Skin of body (tissue), 2 donors: ENCODE results near the gene OR51E2. TPM values are rescaled to one million over a fixed set of nuclear protein-coding genes. Genes with fewer than 3 reads are reported as not detected.

ENCODE experiments used
- DNase-seq: peaks from one replicate; lab custom pipeline; 2025; lab: John Stamatoyannopoulos, UW
- total RNA-seq: library from RNA; depleted of rRNA; stranded (reverse); fragments of >200 nt; gene quantifications from one replicate; pipeline ENCODE4 v1.2.3, GENCODE V29; 2014

OR51E2 gene
- total RNA-seq, 1 donor from 2014 or later = 0.10 TPM

DNA sequence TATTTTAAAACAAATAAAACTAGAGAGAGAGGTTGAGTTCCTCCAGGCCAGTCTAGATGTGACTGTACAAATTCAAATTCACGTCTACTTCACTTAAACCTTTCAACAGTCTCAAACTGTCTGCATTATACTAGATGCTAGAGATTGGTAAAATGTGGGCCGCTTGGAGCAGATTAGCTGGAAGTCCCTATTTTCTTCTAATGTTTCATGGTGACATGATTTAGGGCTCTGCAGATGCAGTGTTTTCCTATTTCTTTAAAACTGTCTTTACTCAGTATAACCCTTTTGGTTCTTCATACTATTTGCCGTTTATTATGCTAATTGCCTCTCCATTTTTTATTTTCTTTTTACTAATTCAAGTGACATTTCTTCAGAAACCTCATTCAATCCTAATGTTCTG lies 33.5 kb downstream of the OR51E2 start:
- DNase-seq = no peak

DNA sequence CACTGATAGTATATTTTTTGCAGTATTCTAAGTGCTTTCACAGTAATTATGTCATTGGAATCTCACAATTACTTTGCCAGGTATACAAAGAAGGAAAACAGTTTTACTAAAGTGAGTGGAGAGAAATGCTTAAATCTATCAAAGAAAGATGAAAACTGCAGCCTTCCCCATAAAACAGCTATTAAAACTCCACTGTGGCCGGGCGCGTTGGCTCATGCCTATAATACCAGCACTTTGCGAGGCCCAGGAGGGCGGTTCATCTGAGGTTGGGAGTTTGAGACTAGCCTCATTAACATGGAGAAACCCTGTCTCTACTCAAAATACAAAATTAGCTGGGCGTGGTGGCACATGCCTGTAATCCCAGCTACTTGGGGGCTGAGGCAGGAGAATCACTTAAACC lies 34.8 kb downstream of the OR51E2 start:
- DNase-seq = no peak

DNA sequence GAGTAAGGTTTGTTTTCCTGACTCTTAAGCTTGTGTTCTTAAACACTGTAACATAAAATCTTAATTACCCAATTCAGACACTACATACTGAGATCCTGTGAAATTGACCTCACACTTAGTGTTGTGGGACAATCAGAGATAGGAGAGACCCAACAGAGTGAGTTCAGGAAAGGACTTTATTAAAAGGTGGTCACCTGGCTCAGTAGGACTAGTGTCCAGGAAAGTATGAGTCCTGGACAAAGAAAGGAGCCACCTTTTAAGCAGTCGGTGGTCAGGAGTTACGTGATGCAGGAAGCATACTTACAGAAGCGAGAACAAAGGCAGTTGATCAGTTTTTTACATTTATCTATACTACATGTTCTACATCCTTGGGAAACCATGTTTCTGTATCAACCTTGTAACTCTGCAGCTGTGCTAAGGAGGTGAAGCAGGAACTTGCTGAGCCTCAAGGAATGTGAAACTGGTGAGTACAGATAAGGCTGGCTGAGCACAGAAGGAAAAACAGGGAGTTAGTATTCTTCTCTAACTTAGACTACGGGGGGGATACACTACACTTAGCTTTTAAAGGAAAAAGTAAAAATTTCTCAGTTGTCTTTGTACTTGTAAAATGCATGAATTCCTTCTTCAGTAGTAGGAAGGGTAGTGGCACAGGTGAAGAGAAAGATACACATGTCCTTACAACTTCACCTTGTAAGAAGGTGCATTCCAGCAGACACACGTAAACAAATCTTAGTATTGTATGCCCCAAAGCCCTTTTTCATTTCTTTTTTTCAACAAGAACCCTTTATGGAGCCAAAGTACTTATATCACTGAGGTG lies 38.8 kb downstream of the OR51E2 start:
- DNase-seq = no peak

DNA sequence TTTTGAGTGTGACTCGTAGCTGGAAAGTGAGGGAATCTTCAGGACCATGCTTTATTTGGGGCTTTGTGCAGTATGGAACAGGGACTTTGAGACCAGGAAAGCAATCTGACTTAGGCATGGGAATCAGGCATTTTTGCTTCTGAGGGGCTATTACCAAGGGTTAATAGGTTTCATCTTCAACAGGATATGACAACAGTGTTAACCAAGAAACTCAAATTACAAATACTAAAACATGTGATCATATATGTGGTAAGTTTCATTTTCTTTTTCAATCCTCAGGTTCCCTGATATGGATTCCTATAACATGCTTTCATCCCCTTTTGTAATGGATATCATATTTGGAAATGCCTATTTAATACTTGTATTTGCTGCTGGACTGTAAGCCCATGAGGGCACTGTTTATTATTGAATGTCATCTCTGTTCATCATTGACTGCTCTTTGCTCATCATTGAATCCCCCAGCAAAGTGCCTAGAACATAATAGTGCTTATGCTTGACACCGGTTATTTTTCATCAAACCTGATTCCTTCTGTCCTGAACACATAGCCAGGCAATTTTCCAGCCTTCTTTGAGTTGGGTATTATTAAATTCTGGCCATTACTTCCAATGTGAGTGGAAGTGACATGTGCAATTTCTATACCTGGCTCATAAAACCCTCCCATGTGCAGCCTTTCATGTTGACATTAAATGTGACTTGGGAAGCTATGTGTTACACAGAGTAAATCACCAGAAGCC lies 42.9 kb downstream of the OR51E2 start:
- DNase-seq = no peak

DNA sequence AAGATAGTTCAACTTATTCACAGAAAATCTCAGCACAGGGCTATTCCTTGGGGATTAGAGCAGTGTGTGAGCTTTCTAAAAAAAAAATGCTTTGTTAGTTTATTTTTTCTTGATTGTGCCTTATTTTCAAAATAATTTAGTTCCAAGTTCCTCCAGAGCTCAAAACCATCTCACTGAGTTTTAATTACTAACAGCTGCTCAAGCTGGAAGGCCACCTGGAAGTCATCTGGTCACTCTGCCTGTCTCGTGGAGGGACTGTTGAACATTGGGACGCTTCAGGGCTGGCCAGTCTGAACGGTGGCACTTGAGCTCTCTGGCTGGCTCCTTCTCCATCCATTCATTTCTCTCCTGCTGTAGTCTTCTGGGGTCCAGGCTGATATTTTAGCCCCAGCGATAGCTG lies 49.9 kb downstream of the OR51E2 start:
- DNase-seq = no peak

DNA sequence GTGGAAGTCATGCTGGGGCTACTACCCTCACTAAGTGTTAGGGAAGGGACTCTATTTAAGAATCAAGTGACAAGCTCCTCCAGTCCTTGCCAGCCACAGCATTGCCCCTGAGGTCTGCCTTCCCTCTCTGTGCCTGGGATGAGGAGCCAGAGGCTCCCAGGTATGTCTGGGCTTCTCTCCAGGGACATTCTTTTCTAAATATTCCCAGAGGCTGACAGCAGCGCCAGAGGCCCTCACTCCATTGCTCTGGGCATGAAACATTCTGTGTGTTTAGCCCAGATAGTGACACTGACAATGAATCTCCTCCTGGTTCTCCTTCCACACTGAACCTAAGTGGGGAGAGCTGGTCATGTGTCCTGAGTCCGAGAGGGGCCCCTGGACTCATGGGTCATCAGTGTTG lies 51.7 kb downstream of the OR51E2 start:
- DNase-seq = no peak

DNA sequence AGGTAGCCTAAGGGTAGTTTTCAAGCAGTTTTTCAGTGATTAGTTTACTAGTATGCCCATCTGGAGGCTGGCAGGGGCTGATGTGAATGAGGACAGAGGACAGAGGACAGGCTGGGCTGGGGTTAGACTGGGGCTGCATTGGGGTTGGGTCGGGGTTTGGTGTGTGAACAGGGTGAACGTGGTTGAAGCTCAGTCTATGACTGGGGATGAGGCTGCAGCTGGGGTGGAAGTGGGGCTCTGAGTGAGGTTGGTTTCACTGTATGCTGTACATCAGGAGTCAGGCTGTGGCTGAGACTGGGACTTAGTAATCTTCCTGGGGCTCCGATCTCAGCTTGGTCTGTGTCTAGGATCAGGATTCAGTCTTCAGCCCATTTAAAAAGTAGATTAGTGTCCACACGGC lies 53.4 kb downstream of the OR51E2 start:
- DNase-seq = no peak

DNA sequence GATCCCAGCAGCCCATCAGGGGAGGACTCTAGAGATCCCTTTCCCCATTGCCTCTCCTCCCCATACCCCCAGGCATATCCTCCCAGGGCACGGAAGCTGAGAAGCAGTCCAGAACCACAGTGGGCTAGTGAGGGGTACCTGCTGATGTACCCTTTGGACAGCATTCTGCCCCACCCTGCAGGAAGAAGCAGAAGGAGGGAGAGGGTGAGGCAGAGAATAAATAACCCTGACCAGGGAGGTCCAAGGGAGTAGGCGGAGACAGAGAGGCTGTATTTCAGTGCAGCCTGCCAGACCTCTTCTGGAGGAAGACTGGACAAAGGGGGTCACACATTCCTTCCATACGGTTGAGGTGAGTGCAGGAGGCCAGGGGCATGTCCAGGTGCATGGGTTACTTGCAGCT lies 54.0 kb downstream of the OR51E2 start, which contains the start of gene OR51E1:
TSS of gene OR51E1 (plus strand) at position 301 of the 400 bp plus-strand sequence. CDS start 8,545 bp downstream, outside the sequence.
- DNase-seq = no peak

DNA sequence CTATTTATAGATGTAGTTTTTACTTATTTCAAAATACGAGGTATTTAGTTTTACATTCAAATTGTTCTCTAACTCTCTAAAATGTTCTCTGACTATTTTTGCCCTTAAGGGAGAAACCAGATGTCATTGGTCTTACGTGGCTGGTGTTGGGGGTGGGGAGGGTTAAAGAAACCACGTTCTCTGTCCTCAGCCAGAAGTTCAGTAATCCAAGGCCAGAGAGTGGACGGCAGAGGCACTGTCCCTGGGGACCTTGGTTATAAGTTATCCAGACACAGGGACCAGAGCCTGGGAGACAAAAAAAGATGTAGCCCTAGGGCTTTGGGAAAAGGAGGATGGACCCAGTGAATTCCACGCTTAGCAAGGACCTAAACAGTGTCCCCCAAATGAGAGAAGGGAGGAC lies 54.6 kb downstream of the OR51E2 start:
- DNase-seq = no peak

DNA sequence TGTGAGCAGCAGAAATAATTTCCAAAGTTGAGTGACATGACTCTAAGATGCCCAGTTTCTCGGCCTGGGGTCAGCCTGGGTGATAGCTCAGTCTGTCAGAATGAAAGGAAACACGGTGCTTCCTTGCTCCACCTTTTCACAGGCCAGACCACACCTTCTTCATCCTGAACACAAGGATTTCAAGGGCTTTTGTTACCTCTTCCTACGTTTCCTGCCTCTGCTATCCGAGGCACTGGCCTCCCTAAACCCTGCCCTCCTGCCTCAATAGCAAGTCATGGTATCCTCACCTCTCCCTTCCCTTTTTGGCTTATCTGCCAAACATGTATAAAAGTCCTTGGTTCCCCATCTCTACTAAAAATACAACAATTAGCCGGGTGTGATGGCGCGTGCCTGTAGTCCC lies 55.6 kb downstream of the OR51E2 start:
- no peak for DNase-seq

DNA sequence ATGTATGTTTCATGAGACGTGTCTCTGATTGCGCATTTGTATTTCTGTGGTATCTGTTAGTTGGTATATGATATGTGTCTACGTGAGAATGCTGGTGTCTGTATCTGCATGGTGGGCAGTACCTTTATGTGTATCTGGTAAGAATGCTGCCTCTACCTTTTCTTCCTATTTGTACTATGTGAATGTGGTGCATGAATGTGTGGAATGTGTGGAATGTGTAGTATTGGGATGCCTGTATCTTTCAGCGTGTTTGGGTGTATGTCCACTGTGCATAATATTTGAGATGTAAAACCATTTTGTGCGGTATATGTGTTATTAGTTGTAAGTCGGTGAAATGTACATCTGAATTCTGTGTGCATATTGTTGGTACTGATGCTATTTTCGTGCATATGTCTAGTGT lies 56.2 kb downstream of the OR51E2 start:
- DNase-seq = no peak

DNA sequence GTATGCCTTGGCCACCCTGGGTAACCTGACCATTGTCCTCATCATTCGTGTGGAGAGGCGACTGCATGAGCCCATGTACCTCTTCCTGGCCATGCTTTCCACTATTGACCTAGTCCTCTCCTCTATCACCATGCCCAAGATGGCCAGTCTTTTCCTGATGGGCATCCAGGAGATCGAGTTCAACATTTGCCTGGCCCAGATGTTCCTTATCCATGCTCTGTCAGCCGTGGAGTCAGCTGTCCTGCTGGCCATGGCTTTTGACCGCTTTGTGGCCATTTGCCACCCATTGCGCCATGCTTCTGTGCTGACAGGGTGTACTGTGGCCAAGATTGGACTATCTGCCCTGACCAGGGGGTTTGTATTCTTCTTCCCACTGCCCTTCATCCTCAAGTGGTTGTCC lies 57.7 kb downstream of the OR51E2 start:
- DNase-seq = no peak

DNA sequence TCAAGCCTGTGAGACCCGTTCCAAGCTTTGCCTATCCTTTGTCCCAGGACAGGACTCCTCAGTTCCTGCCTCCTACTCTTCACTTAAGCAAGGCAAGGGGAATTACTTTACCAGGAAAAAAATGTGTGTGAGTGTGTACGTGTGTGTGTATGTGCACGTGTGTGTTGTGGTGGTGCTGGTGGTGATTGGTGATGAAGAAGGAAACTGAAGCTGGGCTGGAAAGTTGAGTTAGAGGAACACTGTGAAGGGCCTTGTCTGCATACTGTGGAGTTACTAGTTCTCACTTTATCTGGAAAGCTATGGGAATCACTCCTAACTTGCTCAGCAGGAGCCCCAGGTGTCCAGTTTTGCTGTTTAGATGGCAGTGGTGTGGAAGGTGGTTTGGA lies 60.0 kb downstream of the OR51E2 start:
- DNase-seq = no peak

DNA sequence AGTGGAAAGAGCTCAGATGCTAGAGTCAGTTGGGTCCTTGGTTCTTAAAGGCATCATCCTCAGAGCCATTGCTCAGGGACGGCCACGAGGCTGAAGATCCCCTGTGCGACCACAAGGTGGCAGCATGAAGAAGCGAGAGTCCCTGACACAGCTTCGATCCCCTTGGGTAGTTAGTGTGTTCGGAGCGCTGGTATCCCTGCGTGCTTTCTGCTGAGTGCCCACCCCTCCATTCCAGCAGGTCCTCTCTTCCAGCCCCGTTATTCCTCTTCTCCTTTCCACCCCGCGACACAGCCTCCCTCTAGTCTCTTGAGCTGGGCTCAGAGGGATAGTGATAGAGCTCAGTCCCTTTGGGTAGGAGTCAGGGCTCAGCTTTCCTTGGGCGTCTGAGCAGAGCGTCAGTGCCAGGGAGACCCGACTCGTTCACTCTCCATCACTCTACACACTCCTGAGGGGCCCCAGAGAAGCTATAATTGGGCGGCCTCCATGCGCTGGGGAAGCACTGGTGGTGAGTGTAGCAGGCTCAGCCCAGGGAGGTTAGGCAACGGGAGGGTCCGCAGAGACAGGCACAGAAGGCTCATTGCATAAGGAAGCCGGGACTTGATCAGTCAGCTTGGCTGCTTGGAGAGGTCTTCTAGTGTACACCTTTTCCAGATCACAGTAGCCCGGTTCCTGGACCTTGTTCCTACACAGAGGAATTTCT lies 60.5 kb downstream of the OR51E2 start, which contains the start of gene OR51D1:
TSS of gene OR51D1 (plus strand) at position 516 of the 700 bp plus-strand sequence. CDS start 2,314 bp downstream, outside the sequence.
- peak; percentile 33 for DNase-seq

DNA sequence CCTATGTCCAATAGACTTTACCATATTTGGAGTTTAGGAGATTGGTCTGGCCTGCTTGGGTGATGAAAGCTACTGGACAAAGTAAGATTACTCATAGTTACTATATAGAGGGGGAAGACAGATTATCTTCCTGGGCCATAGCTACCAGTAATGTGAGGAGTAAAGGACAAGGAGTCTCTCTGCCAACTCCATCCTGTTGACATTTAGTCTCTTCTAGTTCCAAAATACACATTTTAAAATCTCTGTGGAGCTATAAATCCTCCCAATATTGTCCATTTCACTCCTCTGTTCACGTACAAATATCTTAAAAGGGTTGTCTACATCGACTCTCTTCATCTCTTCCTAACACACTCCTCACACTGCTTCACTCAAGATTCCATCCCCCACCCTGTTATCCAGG lies 61.5 kb downstream of the OR51E2 start:
- DNase-seq = no peak

Other genes with a start within 250 kb of the OR51E2 start
- gene OR52K2, start 248.6 kb downstream of the OR51E2 start, total RNA-seq = not detected
- gene OR52K1, start 215.2 kb downstream of the OR51E2 start, total RNA-seq = not detected
- not detected for gene OR52M1, start 152.7 kb downstream of the OR51E2 start, total RNA-seq
- not detected for gene OR52I2, start 116.1 kb downstream of the OR51E2 start, total RNA-seq
- not detected for gene OR52I1, start 103.8 kb downstream of the OR51E2 start, total RNA-seq
- 7.7 TPM for gene TRIM68, start 89.6 kb downstream of the OR51E2 start, total RNA-seq
- not detected for gene OR51D1, start 60.4 kb downstream of the OR51E2 start, total RNA-seq
- 1.1 TPM for gene OR51E1, start 53.9 kb downstream of the OR51E2 start, total RNA-seq
- not detected for gene MMP26, start 6.9 kb upstream of the OR51E2 start, total RNA-seq
- not detected for gene OR51F1, start 72.1 kb upstream of the OR51E2 start, total RNA-seq
- not detected for gene OR52R1, start 106.5 kb upstream of the OR51E2 start, total RNA-seq
- not detected for gene OR51F2, start 123.5 kb upstream of the OR51E2 start, total RNA-seq
- not detected for gene OR51S1, start 151.4 kb upstream of the OR51E2 start, total RNA-seq
- gene OR51T1, start 184.0 kb upstream of the OR51E2 start, total RNA-seq = not detected
- not detected for gene OR51A7, start 205.9 kb upstream of the OR51E2 start, total RNA-seq
- gene OR51G2, start 221.5 kb upstream of the OR51E2 start, total RNA-seq = not detected
- gene OR51G1, start 226.5 kb upstream of the OR51E2 start, total RNA-seq = not detected
- not detected for gene OR51A4, start 249.8 kb upstream of the OR51E2 start, total RNA-seq